ENCODE results near the gene FUT3.

DNA sequence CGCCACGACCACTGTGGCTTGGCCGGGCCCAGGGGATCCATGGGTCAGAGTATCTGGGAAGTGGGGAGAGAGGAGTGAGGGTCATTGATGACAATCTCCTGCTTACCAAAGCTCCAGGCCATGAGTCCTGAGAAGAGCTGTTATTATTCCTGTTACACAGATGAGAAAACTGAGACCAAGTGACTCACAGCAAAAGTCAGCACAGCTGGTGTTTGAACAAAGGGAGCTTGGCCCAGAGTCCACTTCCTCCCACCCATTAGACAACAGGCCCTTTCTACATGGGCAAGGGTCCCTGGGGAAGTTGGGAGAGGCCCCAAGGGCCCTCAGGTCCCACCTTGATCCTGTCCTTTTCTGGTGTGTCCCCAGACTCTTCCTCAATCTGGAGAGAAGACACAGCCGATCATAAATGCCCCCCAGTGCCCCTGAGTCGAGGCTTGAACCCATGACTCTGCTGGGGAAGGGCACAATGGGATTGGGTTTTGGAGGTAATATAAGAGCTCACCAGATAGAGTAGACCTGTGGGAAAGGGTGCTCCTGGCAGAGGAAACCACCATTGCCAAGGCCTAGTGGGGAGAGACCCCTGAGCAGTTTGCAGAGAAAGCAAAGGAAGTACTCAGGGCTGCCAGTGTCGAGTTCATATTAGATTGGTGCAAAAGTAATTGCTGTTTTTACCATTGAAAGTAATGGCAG, 18.6 kb downstream of the FUT3 start:
- TF ChIP-seq, protein P1, sequence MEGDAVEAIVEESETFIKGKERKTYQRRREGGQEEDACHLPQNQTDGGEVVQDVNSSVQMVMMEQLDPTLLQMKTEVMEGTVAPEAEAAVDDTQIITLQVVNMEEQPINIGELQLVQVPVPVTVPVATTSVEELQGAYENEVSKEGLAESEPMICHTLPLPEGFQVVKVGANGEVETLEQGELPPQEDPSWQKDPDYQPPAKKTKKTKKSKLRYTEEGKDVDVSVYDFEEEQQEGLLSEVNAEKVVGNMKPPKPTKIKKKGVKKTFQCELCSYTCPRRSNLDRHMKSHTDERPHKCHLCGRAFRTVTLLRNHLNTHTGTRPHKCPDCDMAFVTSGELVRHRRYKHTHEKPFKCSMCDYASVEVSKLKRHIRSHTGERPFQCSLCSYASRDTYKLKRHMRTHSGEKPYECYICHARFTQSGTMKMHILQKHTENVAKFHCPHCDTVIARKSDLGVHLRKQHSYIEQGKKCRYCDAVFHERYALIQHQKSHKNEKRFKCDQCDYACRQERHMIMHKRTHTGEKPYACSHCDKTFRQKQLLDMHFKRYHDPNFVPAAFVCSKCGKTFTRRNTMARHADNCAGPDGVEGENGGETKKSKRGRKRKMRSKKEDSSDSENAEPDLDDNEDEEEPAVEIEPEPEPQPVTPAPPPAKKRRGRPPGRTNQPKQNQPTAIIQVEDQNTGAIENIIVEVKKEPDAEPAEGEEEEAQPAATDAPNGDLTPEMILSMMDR (conservative IDR thresholded peaks at IDR 0.05; ENCODE audit: low read length) = no peak
- TF ChIP-seq EZH2phosphoT487 (IDR thresholded peaks at IDR 0.05; ENCODE audit: borderline replicate concordance) = no peak
